Measurements from ENCODE around the gene MC3R. TPM values are rescaled to one million over a fixed set of nuclear protein-coding genes. Genes with fewer than 3 reads are reported as not detected.

The MC3R gene
- total RNA-seq, 1 donor from 2014 or later = not detected

DNA sequence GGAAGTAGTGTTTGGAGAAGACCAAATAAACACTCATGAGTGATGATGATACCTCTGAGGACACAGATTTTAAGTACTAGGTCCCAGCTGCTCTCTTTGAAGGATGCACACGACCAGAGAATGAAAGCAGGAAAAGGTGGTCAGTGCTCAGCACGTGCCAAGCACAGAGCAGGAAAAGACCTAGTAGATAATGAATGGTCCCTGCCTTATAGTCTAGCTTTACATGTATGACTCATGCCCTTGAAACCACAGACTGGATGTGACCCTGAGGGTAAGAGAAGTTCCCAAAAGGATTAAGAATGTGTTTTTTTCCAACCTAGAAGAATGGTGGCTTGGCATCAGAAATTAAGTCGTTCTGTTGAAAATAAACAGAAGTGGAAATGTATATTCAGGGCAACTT, 2.8 kb upstream of the MC3R start:
- intact Hi-C loops (cut with micrococcal nuclease) = no loop called here
- no peak for DNase-seq
- no peak for ATAC-seq

DNA sequence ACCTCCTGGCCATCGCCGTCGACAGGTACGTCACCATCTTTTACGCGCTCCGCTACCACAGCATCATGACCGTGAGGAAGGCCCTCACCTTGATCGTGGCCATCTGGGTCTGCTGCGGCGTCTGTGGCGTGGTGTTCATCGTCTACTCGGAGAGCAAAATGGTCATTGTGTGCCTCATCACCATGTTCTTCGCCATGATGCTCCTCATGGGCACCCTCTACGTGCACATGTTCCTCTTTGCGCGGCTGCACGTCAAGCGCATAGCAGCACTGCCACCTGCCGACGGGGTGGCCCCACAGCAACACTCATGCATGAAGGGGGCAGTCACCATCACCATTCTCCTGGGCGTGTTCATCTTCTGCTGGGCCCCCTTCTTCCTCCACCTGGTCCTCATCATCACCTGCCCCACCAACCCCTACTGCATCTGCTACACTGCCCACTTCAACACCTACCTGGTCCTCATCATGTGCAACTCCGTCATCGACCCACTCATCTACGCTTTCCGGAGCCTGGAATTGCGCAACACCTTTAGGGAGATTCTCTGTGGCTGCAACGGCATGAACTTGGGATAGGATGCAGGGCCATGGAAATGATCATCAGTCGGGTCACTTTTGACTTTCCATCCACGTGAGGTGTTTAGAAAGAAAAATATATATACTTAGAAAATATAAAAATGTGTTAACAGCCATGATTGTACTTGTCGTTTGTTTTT, 868 bp downstream of the MC3R start:
- ATAC-seq = no peak
- intact Hi-C loops (cut with micrococcal nuclease) = no loop called here
- no peak for DNase-seq

DNA sequence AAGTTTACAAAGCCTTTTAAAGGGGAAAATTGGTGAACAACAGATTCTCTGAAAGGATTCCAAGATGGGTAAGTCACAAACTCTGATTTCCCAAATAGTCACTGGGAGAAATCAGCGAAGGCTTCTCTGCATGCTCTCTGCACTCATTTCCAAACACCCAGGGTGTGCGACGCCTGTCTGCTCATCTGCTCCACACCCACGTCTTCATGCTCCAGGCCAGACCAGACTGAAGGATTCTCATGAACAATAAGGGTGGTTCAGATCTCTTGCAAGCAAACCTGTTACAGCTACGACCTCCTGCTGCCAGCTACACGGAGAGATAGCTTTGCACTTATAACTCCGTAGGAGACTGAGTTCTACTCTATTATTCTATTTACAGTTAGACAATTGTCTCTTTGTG, 1.4 kb downstream of the MC3R start:
- DNase-seq = no peak
- intact Hi-C loops (cut with micrococcal nuclease) = no loop called here
- ATAC-seq = no peak

DNA sequence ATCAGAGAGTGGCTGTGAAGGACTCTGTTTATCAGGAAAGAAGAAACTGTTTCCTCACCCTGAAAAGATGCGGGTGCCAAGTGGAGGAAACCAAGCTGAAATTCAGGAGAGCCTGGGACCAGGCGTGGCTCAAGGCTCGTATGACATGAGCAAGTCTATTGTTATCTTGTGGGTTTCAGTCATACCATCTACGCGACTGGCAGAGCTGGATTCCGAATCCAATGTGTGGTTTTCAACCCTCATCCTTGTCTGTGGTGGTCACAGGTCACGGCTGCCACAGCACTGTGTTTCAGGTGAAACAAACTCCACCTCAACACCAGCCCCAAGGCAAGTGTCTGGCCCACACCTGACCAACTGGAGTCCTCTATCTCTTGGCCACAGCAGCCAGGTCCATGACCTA, 9.1 kb downstream of the MC3R start:
- intact Hi-C loops (cut with micrococcal nuclease) = no loop called here
- DNase-seq (no peak), ATAC-seq (no peak)

DNA sequence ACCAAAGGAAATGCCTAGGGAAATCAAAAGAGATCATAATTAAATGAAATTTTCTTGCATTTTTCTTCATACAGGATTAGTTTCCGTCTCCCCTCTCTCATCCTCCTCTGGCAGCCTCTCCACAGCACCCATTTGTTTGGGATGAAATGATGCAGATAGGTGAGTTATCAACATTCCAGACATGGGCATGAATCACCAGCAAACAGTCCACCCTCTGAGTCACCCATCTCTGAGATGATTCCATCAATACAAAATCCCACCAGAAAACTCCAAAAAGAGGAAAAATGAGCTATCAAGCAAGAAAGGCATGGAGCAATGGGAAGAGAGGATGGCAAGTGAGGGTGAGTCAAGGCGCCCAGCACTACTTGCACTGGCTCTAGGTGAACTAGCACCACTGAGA, 11.4 kb downstream of the MC3R start:
- ATAC-seq = no peak
- intact Hi-C loops (cut with micrococcal nuclease) = no loop called here
- DNase-seq = no peak

DNA sequence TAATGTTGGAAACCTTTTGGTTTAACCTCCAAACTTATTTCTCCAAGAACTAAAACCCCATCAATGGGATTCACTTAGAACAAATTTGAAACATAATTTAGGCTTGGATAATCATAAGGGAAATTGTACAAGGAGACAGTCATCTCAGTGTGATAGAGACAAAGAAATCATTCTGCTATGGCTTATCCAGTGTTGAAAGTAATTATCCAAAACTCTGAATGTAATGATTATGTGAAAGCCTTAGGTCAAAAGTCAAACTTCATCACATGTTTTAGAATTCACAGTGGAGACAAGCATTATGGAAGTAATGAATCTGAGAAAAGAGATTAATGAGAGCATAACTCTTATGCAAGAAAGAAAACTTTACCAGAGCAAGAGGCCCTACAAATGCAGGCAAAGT, 20.0 kb downstream of the MC3R start:
- no peak for DNase-seq
- ATAC-seq = no peak

DNA sequence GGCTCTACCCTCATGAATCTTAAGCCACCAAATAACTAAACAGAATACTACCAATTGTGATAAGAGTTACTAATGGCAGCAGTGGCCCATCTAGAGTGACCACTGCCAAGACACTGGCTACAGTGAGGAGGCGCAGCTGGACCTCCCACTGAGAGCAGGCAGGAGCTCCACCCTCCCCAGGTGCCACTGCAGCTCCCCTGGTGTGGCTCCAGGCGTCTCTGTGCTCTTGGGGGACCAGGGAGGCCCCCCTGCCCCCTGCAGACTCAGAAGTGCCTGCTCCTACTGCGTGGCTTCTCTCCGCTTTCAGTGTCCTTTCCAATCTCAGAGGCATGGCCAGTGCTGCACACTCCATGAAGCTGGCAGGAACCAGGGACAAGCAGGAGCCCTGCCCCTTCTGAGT, 23.4 kb downstream of the MC3R start:
- no peak for DNase-seq
- intact Hi-C loops (cut with micrococcal nuclease) = no loop called here
- no peak for ATAC-seq

More for the DNA sequence above, 20.0 kb downstream of the MC3R start:
- intact Hi-C loops (cut with micrococcal nuclease) = no loop called here

DNA sequence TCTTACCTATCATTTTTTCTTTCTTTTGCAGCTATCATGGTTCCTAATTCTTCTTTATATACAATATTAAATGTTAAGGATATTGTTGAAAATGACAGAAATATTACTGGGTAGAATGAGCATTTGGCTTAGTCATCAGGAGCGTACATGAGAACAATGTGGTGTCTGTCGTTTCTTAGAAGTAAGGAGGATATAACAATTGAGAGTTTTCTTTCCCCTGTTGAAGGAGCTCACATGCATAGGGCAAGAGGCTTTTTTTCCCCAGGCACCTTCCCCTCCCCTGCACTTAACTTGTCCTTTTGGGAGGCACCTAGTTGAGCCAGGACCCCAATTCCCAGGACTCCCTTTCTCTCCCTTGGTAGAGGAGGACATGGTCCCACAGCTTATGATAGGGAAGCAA, 25.0 kb downstream of the MC3R start:
- no peak for DNase-seq
- intact Hi-C loops (cut with micrococcal nuclease) = no loop called here
- no peak for ATAC-seq

DNA sequence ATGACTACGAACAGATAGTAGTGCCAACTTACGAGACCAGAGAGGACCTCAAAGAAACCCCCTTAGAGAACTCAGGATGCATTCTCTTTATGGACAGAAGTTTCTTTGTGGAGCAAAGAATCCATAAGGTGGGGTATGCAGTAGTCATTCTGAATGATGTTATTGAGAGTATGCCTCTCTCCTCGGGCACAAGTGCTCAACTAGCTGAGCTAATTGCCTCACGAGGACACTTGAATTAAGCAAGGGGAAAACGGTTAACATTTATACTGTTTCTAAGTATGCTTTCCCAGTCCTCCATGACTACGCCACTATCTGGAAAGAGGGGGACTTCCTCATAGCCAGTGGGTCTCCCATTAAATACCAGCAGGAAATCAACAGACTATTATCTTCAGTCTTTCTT, 25.6 kb downstream of the MC3R start:
- intact Hi-C loops (cut with micrococcal nuclease) = no loop called here
- ATAC-seq (no peak), DNase-seq (no peak)

DNA sequence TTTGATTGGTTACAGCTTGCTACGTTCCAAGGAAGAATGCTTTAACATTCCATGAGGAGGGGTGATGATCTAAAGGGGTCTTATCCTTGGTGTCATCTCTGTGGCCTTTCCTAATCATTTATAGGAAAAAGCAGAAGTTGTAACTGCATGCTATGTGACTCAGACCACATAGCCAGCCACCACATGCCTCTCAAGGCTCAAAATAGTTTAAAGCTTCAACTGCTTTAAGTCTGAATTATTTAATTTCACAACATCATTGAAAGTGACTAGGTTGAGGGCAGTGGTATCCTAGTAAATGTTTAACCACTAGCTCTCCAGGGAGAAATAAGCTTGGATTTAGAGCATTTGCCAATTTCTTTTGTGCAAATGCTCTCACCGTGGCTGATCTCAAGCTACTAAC, 29.7 kb downstream of the MC3R start:
- DNase-seq = no peak
- ATAC-seq = no peak
- intact Hi-C loops (cut with micrococcal nuclease) = no loop called here

DNA sequence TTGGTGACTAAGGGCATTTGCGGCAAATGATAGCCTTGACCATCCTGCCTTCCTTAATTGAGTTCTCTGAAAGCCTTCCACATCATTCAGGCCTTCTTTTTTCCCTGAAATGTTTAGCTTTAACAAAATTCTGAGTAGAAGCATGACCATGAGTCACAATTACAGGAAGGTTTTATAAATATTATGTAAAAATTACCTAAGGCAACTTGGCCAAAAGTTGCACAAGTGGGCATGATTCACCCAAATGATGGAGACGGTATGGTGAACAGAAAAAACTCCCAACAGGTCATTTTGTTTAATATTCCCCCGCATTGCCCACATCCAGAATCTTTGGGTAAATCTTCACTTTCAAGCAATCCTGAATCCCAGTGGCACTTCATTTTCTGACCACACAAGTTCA, 37.0 kb downstream of the MC3R start:
- no peak for ATAC-seq

DNA sequence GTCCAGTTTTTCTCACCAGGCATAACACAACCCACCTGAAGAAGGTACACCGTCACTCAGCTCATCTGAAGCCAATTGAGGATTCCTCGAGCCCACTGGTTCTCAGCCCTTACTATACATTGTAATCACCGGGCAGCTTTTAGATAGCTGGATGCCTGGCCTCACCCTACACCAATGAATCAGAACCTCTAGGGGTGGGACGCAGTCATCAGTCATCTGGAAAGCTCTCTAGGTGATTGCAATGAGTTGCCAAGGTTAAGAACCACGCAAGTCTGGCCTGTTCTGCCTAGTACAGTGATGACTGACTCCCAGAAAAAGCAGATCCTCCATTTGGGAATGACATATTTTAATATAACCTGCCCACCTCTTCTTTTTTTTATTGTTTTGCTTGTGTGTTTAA, 41.1 kb downstream of the MC3R start:
- DNase-seq = no peak
- no peak for ATAC-seq
- intact Hi-C loops (cut with micrococcal nuclease) = no loop called here

More for the DNA sequence above, 37.0 kb downstream of the MC3R start:
- DNase-seq = no peak
- intact Hi-C loops (cut with micrococcal nuclease) = no loop called here

DNA sequence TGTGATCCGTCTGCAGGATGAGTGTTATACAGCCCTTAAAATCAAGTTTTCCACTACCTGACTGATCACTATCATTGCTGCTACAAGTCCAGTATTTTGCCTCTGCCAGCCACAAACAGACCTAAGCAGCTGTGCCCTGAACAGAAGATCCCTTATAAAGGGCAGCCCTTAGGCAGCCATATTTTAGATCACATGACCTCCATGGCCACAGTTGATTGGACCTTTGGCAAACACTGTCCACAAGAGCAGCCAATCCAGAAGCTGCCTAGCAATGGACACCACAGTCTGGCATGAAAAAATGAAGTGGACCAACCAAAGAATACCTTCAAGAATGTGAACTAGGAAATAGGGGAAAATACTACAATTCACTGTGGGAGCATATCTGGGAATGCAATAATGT, 50.8 kb downstream of the MC3R start:
- no peak for ATAC-seq
- DNase-seq = no peak
- intact Hi-C loops (cut with micrococcal nuclease) = no loop called here

Other genes starting within 250 kb of the MC3R start
- not detected for gene CBLN4, start 243.2 kb upstream of the MC3R start, total RNA-seq
- 58.7 TPM for gene FAM210B, start 110.2 kb downstream of the MC3R start, total RNA-seq
- 7.0 TPM for gene AURKA, start 143.5 kb downstream of the MC3R start, total RNA-seq
- gene CSTF1, start 143.9 kb downstream of the MC3R start, total RNA-seq = 19.5 TPM
- 0.55 TPM for gene CASS4, start 163.5 kb downstream of the MC3R start, total RNA-seq
- gene RTF2, start 219.9 kb downstream of the MC3R start, total RNA-seq = 82.4 TPM

All from left ventricle myocardium superior (tissue), 1 donor.